Left lobe of liver (tissue), 2 donors: ENCODE measurements around the gene DNAJC25. TPM values are rescaled to one million over a fixed set of nuclear protein-coding genes. Genes with fewer than 3 reads are reported as not detected.
"Not testable (repeated sequence)": the region's sequence is repeated elsewhere in the genome, so short reads cannot be mapped to it uniquely, and the experiment has no call there.

ENCODE experiments used
- ATAC-seq: fragments of 200-7000 bp; cut with Tn5 transposase; one replicate; pipeline ENCODE4 v1.9.1; 2020; ENCODE audit warnings: mild to moderate bottlenecking, moderate library complexity
- DNase-seq: peaks from one replicate; pipeline ENCODE4 v3.0.0-alpha.2; 2020; ENCODE audit warnings: low spot score
- total RNA-seq: library from RNA; stranded (reverse); gene quantifications from one replicate; pipeline ENCODE4 v1.2.1, GENCODE V29; 2021
- donor health status: DM: no; HTN: no; CAD: no; lungs with moderate emphysema.
- donor health status: DM: no; HTN: yes; CAD: no.

DNAJC25 gene
- total RNA-seq, 1 donor from 2014 or later = 21.7 TPM

GRCh38 chr9:111662576-111663300 is 31.6 kb downstream of the DNAJC25 start:
- ATAC-seq = no peak
- no peak for DNase-seq

GRCh38 chr9:111663301-111663823 is 32.2 kb downstream of the DNAJC25 start:
- ATAC-seq = no peak
- DNase-seq = no peak

GRCh38 chr9:111668026-111668573 is 37.0 kb downstream of the DNAJC25 start:
- ATAC-seq (no peak), DNase-seq (no peak)

- DNase-seq, ATAC-seq: not testable (repeated sequence)
Measured at GRCh38 chr9:111668601-111669000, 37.5 kb downstream of the DNAJC25 start.

GRCh38 chr9:111674319-111674718 is 43.2 kb downstream of the DNAJC25 start:
- no peak for DNase-seq
- no peak for ATAC-seq

- ATAC-seq (no peak), DNase-seq (no peak)
Measured at GRCh38 chr9:111676116-111676515, 45.0 kb downstream of the DNAJC25 start.

GRCh38 chr9:111678293-111678692 is 47.2 kb downstream of the DNAJC25 start:
- peak; percentile 98 for ATAC-seq

GRCh38 chr9:111679199-111679598 is 48.1 kb downstream of the DNAJC25 start:
- ATAC-seq (no peak), DNase-seq (no peak)

More at GRCh38 chr9:111678293-111678692, 47.2 kb downstream of the DNAJC25 start:
- peak; percentile 89 for DNase-seq

GRCh38 chr9:111683392-111683791 is 52.3 kb downstream of the DNAJC25 start:
- no peak for DNase-seq
- peak; percentile 90 for ATAC-seq

- ATAC-seq (peak; percentile 97), DNase-seq (no peak)
Measured at GRCh38 chr9:111691672-111692329, 60.7 kb downstream of the DNAJC25 start.

- no peak for ATAC-seq
- no peak for DNase-seq
Measured at GRCh38 chr9:111696796-111697195, 65.7 kb downstream of the DNAJC25 start.

- ATAC-seq = peak; percentile 74
- no peak for DNase-seq
Measured at GRCh38 chr9:111700776-111701175, 69.6 kb downstream of the DNAJC25 start.

Other genes starting within 250 kb of the DNAJC25 start
- 36.4 TPM for gene ECPAS, start 147.0 kb upstream of the DNAJC25 start, total RNA-seq
- 0.53 TPM for gene ZNF483, start 106.2 kb upstream of the DNAJC25 start, total RNA-seq
- gene PTGR1, start 31.7 kb upstream of the DNAJC25 start, total RNA-seq = 526 TPM
- 6.3 TPM for gene GNG10, start 30.3 kb downstream of the DNAJC25 start, total RNA-seq
- gene SHOC1, start 163.6 kb downstream of the DNAJC25 start, total RNA-seq = not detected